Raji (cell line): ENCODE measurements around the gene C19orf47.

Experiments used
- POLR2A ChIP-seq: IDR thresholded peaks from 2 replicates; pipeline ENCODE4 v1.6.1; 2011; ENCODE audit warnings: low read depth, low read length, control low read depth; ENCODE audit not compliant: insufficient read depth

The C19orf47 gene

GRCh38 chr19:40314656-40315055 lies 33.5 kb downstream of the C19orf47 start:
- no peak for TF ChIP-seq POLR2A

GRCh38 chr19:40313229-40313983 lies 34.8 kb downstream of the C19orf47 start:
- no peak for TF ChIP-seq POLR2A

- TF ChIP-seq POLR2A, result no peak
Measured at GRCh38 chr19:40312533-40312932, 35.7 kb downstream of the C19orf47 start.

- no peak for TF ChIP-seq POLR2A
Measured at GRCh38 chr19:40309666-40310065, 38.5 kb downstream of the C19orf47 start.

GRCh38 chr19:40305403-40305802 lies 42.8 kb downstream of the C19orf47 start:
- TF ChIP-seq POLR2A, result no peak

- TF ChIP-seq POLR2A, result no peak
Measured at GRCh38 chr19:40304306-40304705, 43.9 kb downstream of the C19orf47 start.

GRCh38 chr19:40303765-40304164 lies 44.4 kb downstream of the C19orf47 start:
- TF ChIP-seq POLR2A, result no peak

GRCh38 chr19:40302224-40303011 lies 45.8 kb downstream of the C19orf47 start:
- TF ChIP-seq POLR2A, result no peak

- TF ChIP-seq POLR2A, result no peak
Measured at GRCh38 chr19:40300668-40301067, 47.5 kb downstream of the C19orf47 start.

- TF ChIP-seq POLR2A, result no peak
Measured at GRCh38 chr19:40298026-40298425, 50.2 kb downstream of the C19orf47 start.

- TF ChIP-seq POLR2A, result no peak
Measured at GRCh38 chr19:40294560-40294959, 53.6 kb downstream of the C19orf47 start.

GRCh38 chr19:40286971-40287421 lies 61.2 kb downstream of the C19orf47 start:
- no peak for TF ChIP-seq POLR2A

GRCh38 chr19:40286235-40286970 lies 61.8 kb downstream of the C19orf47 start:
- no peak for TF ChIP-seq POLR2A

- peak; percentile 81 for TF ChIP-seq POLR2A
Measured at GRCh38 chr19:40285353-40286234, 62.6 kb downstream of the C19orf47 start.

- TF ChIP-seq POLR2A, result peak; percentile 50
Measured at GRCh38 chr19:40284501-40285352, 63.5 kb downstream of the C19orf47 start, which contains the start of gene AKT2. TSS of gene AKT2 (minus strand) at chr19:40285345. CDS start at chr19:40265267, 20,078 bp downstream.
